ENCODE data around the gene ZMYND8.

The ZMYND8 gene

DNA sequence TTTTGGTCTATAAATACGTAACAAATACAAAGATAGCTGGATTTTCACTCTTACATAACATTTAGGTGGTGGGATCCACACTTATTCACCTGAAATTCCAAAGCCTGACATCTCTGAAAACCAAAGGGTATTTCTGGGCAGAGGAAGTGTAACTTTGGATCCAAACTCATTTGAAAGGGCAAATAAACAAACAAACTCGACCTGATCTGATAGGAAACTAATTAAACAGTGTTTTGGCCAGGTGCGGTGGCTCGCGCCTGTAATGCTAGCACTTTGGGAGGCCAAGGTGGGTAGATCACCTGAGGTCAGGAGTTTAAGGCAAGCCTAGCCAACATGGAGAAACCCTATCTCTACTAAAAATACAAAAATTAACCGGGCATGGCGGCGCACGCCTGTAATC is 128.9 kb downstream of the ZMYND8 start:
- Histone ChIP-seq H3K9ac (ENCODE audit: low read depth, low read length) (no peak overlapping the region), H3K9me3 (ENCODE audit: insufficient read depth, low read depth, low read length) (no peaks in the 10 kb centered on the region), H3K36me3 (ENCODE audit: insufficient read depth, low read depth, low read length) (peaks cover 94% of the 10 kb centered on the region), H3K4me3 (ENCODE audit: low read length) (no peak overlapping the region), H3K4me1 (ENCODE audit: insufficient read depth, low read length) (peaks cover 11% of the 10 kb centered on the region; the same call in 1 of the 2 replicates), H3K27ac (ENCODE audit: low read length) (no peak overlapping the region), H3K27me3 (ENCODE audit: insufficient read depth, low read length) (no peaks in the 10 kb centered on the region)

DNA sequence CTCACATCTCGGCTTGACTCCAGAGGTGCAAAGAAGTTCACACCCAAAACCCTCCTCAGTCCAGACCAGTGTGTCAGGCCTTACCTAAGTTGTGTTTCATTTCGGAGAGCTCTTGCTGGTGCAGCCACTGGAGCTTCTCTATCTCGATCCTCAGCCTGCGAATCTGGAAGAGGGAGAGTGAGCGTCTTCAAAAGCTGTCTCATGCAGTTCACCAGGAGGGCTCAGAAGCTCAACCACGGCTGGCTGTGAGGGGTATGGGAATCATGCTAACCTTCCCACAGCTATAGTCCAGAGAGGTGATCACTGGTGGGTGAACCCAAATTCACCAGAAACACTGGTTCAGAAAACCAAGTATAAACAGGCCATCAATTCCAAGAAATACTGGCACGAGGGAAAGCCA is 129.4 kb downstream of the ZMYND8 start:
- Histone ChIP-seq H3K27me3 (ENCODE audit: insufficient read depth, low read length) (no peaks in the 10 kb centered on the region), H3K9ac (ENCODE audit: low read depth, low read length) (no peak overlapping the region), H3K9me3 (ENCODE audit: insufficient read depth, low read depth, low read length) (no peaks in the 10 kb centered on the region), H3K4me3 (ENCODE audit: low read length) (no peak overlapping the region), H3K4me1 (ENCODE audit: insufficient read depth, low read length) (peaks cover 11% of the 10 kb centered on the region; the same call in 1 of the 2 replicates), H3K27ac (ENCODE audit: low read length) (no peak overlapping the region), H3K36me3 (ENCODE audit: insufficient read depth, low read depth, low read length) (peaks cover 97% of the 10 kb centered on the region)

DNA sequence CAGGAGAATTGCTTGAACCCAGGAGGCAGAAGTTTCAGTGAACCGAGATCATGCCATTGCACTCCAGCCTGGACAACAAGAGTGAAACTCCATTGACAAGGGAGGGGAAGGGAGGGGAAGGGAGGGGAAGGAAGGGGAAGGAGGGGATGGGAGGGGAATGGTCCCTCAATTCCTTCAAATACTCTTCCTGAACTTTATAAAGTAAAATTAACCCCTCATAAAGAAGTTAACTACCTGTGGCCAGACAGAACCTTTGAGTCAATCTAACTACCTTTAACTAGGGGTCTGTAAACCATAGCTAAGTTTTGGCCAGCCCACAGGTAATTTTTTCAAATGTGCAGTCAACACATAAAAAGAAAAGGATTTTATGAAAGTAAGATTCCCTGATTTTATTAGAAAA is 131.0 kb downstream of the ZMYND8 start:
- H3K27me3 ChIP-seq (ENCODE audit: insufficient read depth, low read length): no peaks in the 10 kb centered on the region
- H3K9me3 ChIP-seq (ENCODE audit: insufficient read depth, low read depth, low read length): no peaks in the 10 kb centered on the region
- H3K9ac ChIP-seq (ENCODE audit: low read depth, low read length): no peak overlapping the region
- H3K4me3 ChIP-seq (ENCODE audit: low read length): no peak overlapping the region
- no peak overlapping the region for H3K27ac ChIP-seq (ENCODE audit: low read length)
- peaks cover 97% of the 10 kb centered on the region for H3K36me3 ChIP-seq (ENCODE audit: insufficient read depth, low read depth, low read length)
- no peaks in the 10 kb centered on the region for H3K4me1 ChIP-seq (ENCODE audit: insufficient read depth, low read length)

DNA sequence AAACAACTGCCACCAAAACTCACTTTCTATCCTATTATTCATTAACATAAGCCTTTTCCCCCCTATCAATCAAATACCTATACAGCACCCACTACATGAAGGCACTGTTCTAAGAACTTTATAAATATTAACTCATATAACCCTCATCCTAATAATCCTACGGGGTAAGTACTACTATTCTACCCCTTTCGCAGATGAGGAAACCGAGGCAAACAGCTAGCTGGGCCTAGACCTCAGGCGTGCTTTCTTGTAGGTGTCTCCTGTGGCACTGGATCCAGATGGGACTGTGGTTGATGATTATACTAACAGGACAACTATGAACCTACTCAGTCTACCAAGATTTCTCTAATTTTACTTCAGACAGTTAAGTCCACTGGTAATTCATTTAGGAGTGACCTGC is 131.6 kb downstream of the ZMYND8 start:
- Histone ChIP-seq H3K9me3 (ENCODE audit: insufficient read depth, low read depth, low read length) (no peaks in the 10 kb centered on the region), H3K36me3 (ENCODE audit: insufficient read depth, low read depth, low read length) (peaks cover 97% of the 10 kb centered on the region), H3K27me3 (ENCODE audit: insufficient read depth, low read length) (no peaks in the 10 kb centered on the region), H3K4me3 (ENCODE audit: low read length) (no peak overlapping the region), H3K4me1 (ENCODE audit: insufficient read depth, low read length) (no peaks in the 10 kb centered on the region), H3K27ac (ENCODE audit: low read length) (no peak overlapping the region), H3K9ac (ENCODE audit: low read depth, low read length) (no peak overlapping the region)

DNA sequence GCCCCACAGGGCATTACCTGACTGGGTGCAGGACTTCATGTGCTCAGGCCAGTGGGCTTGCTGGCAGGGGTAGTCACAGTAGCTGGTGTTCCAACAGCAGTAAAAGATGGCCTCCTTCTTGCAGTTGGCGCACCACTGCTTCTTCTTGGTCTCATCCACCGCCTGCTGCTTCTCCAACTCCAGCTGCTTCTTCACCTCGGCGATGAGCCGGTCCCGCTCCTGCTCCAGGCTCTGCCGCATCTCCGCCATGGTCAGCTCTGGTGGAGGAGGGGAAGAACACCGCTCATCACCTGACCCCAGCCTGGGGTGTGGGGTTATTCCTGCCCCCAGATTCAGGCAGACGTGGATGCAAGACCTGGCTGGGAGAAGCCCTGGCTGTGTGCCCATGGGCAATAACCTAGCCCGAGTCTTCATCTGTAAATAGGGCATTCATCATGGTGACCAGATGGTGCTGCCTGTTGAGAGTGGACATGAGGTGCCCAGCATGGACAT is 132.2 kb downstream of the ZMYND8 start:
- H3K9me3 ChIP-seq (ENCODE audit: insufficient read depth, low read depth, low read length): no peaks in the 10 kb centered on the region
- peaks cover 97% of the 10 kb centered on the region for H3K36me3 ChIP-seq (ENCODE audit: insufficient read depth, low read depth, low read length)
- H3K9ac ChIP-seq (ENCODE audit: low read depth, low read length): no peak overlapping the region
- no peaks in the 10 kb centered on the region for H3K4me1 ChIP-seq (ENCODE audit: insufficient read depth, low read length)
- no peaks in the 10 kb centered on the region for H3K27me3 ChIP-seq (ENCODE audit: insufficient read depth, low read length)
- H3K4me3 ChIP-seq (ENCODE audit: low read length): no peak overlapping the region
- H3K27ac ChIP-seq (ENCODE audit: low read length): no peak overlapping the region

DNA sequence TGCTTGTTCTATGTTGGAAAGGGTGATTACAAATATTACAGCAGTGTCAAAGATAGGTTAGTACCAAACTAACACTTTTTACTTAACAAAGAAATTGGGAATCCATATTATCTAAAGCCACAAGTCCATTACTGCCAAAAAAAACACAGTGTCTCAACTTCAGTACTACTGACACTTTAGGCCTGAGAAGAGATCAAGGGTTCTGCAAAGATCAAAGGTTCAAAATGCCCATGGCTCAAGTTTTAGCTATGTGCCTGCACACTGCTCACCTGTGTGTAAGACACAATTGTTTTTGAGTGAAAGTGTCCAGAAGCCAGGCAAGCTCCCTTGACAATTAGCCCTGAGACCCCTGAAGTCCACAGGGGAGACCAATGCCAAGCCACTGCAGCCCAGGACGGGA is 132.6 kb downstream of the ZMYND8 start:
- Histone ChIP-seq H3K9me3 (ENCODE audit: insufficient read depth, low read depth, low read length) (no peaks in the 10 kb centered on the region), H3K27ac (ENCODE audit: low read length) (no peak overlapping the region), H3K4me1 (ENCODE audit: insufficient read depth, low read length) (no peaks in the 10 kb centered on the region), H3K36me3 (ENCODE audit: insufficient read depth, low read depth, low read length) (peaks cover 94% of the 10 kb centered on the region), H3K9ac (ENCODE audit: low read depth, low read length) (no peak overlapping the region), H3K27me3 (ENCODE audit: insufficient read depth, low read length) (no peaks in the 10 kb centered on the region), H3K4me3 (ENCODE audit: low read length) (no peak overlapping the region)

DNA sequence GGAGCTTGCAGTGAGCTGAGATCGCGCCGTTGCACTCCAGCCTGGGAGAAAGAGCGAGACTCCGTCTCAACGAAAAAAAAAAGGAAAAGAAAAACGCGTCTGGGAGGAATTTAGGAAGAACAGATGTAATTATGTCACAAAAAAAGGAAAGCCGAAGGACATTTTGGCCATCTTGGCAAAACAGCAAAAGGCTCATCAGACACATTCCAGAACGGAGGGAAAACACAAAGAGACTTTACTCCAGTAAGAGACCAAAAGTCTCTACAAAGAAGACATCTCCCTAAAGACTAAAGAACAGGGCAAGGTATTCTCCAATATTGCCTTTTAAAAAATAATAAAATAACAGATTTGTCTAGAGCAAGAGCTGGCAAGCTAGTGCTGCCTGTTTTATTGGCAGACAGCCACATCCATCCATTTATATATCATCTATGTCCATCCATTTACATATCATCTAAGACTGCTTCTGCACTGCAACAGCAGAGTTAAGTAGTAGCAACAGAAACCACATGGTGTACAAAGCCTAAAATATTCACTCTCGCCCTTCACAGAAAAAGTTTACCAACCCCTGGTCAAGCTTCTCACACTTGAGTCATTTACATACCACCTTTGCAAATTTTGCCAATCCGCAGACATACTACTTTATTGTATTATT is 133.9 kb downstream of the ZMYND8 start:
- Histone ChIP-seq H3K4me3 (ENCODE audit: low read length) (no peak overlapping the region), H3K36me3 (ENCODE audit: insufficient read depth, low read depth, low read length) (peaks cover 94% of the 10 kb centered on the region), H3K4me1 (ENCODE audit: insufficient read depth, low read length) (no peaks in the 10 kb centered on the region), H3K9me3 (ENCODE audit: insufficient read depth, low read depth, low read length) (no peaks in the 10 kb centered on the region), H3K27me3 (ENCODE audit: insufficient read depth, low read length) (no peaks in the 10 kb centered on the region), H3K9ac (ENCODE audit: low read depth, low read length) (no peak overlapping the region), H3K27ac (ENCODE audit: low read length) (no peak overlapping the region)

DNA sequence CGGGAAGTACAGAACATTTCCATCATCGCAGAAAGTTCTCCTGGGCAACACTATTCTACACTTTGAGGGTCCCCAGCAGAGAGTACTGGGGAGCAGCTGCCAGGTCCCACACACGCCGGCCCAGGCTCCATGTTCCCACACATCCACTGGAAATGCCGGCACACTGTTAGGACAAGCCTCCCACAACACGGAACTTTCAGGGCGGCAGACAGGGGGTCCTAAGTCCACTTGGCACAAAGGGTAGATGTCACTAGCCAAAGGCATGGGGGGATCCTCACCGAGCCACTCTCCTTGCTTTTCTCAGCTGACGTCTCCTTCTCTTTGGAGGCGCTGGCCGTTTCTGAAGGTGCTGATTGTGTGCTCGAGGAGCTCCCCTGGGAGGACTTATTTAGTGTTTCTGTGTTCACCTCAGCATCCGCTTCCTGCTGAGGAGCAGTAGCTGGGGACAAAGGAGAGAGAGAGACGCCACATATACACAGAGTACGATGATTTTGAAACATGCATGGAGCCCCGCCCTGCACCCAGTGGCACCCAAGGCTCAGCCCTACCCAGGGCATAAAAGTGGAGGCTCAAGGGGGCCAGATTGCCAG is 135.4 kb downstream of the ZMYND8 start:
- peaks cover 91% of the 10 kb centered on the region for H3K36me3 ChIP-seq (ENCODE audit: insufficient read depth, low read depth, low read length)
- no peak overlapping the region for H3K9ac ChIP-seq (ENCODE audit: low read depth, low read length)
- no peaks in the 10 kb centered on the region for H3K4me1 ChIP-seq (ENCODE audit: insufficient read depth, low read length)
- H3K9me3 ChIP-seq (ENCODE audit: insufficient read depth, low read depth, low read length): no peaks in the 10 kb centered on the region
- H3K4me3 ChIP-seq (ENCODE audit: low read length): no peak overlapping the region
- H3K27me3 ChIP-seq (ENCODE audit: insufficient read depth, low read length): no peaks in the 10 kb centered on the region
- H3K27ac ChIP-seq (ENCODE audit: low read length): no peak overlapping the region

DNA sequence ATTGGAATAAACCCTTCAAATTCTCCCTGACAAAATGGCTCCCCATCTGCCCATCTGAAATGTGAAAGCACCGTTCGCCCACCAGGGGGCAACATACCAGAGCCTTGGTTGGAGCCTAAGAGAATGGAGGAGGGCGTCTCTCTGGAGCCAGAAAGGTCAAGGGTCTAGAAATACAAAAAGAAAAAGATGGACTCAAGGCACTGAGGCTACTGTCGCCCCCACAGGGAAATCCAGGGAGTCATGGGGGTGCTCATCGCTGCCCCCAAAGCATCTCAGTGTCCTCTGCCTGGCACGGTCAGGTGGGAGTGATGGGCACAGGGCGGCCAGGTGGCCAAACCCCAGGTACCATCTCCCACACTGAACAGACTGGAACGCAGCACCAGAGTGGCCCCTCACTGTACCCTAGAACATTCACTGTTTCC is 136.3 kb downstream of the ZMYND8 start:
- Histone ChIP-seq H3K36me3 (ENCODE audit: insufficient read depth, low read depth, low read length) (peaks cover 93% of the 10 kb centered on the region), H3K9ac (ENCODE audit: low read depth, low read length) (no peak overlapping the region), H3K4me3 (ENCODE audit: low read length) (no peak overlapping the region), H3K27me3 (ENCODE audit: insufficient read depth, low read length) (no peaks in the 10 kb centered on the region), H3K4me1 (ENCODE audit: insufficient read depth, low read length) (no peaks in the 10 kb centered on the region), H3K9me3 (ENCODE audit: insufficient read depth, low read depth, low read length) (no peaks in the 10 kb centered on the region), H3K27ac (ENCODE audit: low read length) (no peak overlapping the region)

DNA sequence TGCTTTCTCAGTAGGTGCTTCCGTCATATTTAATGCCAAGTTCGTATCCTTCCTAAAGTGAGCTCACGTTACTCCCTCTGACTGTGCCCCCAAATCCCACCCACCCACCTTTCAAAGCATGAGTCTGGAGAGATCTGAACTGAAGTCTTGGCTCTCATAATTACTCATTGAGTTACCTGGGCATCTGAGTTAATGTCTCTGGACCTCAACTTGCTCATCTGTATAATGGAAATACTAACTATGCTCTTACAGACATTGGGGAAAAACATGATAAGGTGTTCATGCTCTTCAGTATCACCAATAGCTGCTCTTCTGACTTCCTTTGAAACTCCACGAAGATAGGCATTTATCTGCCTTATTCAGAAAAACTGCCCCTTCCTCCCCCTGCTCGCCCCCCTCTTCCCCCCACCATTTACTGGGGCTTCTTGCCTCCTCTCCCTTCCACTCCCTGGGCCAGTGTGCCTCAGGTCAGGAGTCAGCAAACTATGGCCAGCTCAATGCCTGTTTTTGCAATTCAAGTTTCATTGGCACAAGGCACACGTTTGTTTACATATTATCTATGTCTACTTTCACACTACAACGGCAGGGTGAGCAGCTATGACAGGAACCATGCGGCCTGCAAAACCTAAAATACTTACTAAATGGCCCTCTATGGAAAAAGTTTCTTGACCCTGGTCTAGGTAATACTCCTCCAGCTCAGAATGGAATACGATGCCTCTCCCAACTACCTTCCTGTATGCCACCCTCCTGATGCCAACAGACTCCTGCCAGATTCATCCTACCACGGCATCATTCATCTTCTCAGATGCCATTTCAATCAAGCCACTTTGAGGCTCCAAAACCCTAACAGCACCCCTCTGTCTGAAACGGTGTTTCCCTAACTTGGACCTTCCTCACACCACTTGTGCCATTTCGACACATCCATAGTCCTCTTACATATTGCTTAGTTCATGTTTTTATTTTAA is 138.7 kb downstream of the ZMYND8 start:
- no peak overlapping the region for H3K27ac ChIP-seq (ENCODE audit: low read length)
- H3K36me3 ChIP-seq (ENCODE audit: insufficient read depth, low read depth, low read length): peaks cover 92% of the 10 kb centered on the region
- no peaks in the 10 kb centered on the region for H3K27me3 ChIP-seq (ENCODE audit: insufficient read depth, low read length)
- H3K4me3 ChIP-seq (ENCODE audit: low read length): no peak overlapping the region
- H3K4me1 ChIP-seq (ENCODE audit: insufficient read depth, low read length): no peaks in the 10 kb centered on the region
- H3K9ac ChIP-seq (ENCODE audit: low read depth, low read length): no peak overlapping the region
- no peaks in the 10 kb centered on the region for H3K9me3 ChIP-seq (ENCODE audit: insufficient read depth, low read depth, low read length)

DNA sequence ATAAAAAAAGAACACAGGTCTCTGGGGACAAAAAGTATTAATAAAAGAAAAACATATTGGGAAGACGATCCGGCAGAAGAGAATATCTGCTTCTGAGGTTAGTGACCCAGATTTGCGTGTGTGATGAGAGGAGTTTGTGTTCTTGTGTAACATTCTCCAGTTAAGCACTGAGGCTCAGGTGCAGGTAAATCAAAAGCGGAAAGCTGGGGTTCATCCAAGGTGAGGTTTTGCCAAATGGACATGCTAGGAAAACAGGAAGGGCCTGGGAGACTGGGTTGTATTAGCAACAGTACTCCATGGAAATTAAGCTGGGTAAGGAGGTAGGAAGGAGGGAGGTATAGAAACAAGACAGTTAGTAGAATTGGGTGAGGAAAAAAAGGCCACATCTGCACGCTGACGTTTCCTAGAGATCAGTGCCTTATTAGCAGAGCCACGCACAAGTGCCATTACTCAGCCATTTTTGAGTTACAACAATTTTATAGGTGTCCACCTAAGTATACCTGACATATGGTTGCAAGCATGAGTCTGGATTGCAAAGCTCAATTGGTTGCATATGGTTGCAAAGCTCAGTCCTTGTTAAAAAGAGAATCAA is 139.6 kb downstream of the ZMYND8 start:
- H3K36me3 ChIP-seq (ENCODE audit: insufficient read depth, low read depth, low read length): peaks cover 92% of the 10 kb centered on the region
- no peak overlapping the region for H3K9ac ChIP-seq (ENCODE audit: low read depth, low read length)

More for the DNA sequence above, 139.6 kb downstream of the ZMYND8 start:
- H3K4me1 ChIP-seq (ENCODE audit: insufficient read depth, low read length): no peaks in the 10 kb centered on the region
- H3K9me3 ChIP-seq (ENCODE audit: insufficient read depth, low read depth, low read length): no peaks in the 10 kb centered on the region
- no peak overlapping the region for H3K27ac ChIP-seq (ENCODE audit: low read length)
- H3K27me3 ChIP-seq (ENCODE audit: insufficient read depth, low read length): no peaks in the 10 kb centered on the region
- no peak overlapping the region for H3K4me3 ChIP-seq (ENCODE audit: low read length)
